B cell (primary cell): ENCODE results near the gene FOXM1.

Source experiments
- CTCF ChIP-seq: fragments of 200-600 bp; IDR thresholded peaks from one replicate; pipeline ENCODE4 v1.8.0; 2022; ENCODE audit warnings: antibody characterized with exemption, mild to moderate bottlenecking
- EZH2 ChIP-seq: IDR thresholded peaks from 2 replicates; pipeline ENCODE4 v1.6.1; 2012; ENCODE audit warnings: borderline replicate concordance, low read depth, mild to moderate bottlenecking, moderate library complexity, low read length; ENCODE audit not compliant: insufficient read depth, poor library complexity, severe bottlenecking

- TF ChIP-seq CTCF (no peak), EZH2 (no peak)
These were observed 18.1 kb upstream of the FOXM1 start for GRCh38 chr12:2895051-2895451.
